ENCODE measurements around the gene NSMF. TPM values are rescaled to one million over a fixed set of nuclear protein-coding genes. Genes with fewer than 3 reads are reported as not detected.

The NSMF gene
- total RNA-seq, 2 donors from 2014 or later = 17.1 to 36.4 TPM

- ATAC-seq = no peak
- no peak overlapping the region for H3K4me3 Mint-ChIP-seq
- H3K36me3 Mint-ChIP-seq = no peaks in the 10 kb centered on the region
- no peaks in the 10 kb centered on the region for H3K9me3 Mint-ChIP-seq
- peak; percentile 39 for DNase-seq (ENCODE audit: low spot score)
- no peak overlapping the region for H3K27ac Mint-ChIP-seq
- H3K27me3 Mint-ChIP-seq = peaks cover 10 to 15% of the 10 kb centered on the region in 2 donors
- peaks cover 12 to 18% of the 10 kb centered on the region in 2 donors for H3K4me1 Mint-ChIP-seq (ENCODE audit: low read depth in 2 of 2)
Observed at GRCh38 chr9:137444106-137444790, 14.9 kb downstream of the NSMF start.

DNA sequence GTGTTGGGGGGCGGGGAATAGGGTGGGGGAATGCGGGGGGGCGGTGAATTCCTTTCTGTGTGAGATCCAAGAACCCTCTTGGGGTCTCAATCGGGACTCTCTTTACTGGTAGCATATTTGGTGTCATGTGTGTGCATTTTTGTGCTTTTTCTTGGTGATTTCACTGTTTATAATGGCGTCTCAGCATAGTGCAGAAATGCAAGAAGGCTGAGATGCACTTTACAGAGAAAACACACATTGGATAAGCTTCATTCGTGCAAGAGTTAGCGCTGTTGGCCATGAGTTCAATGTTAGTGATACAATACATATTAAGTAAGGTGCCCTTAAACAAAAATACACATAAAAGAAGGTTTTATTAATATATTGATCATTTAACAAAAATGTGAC lies 17.2 kb downstream of the NSMF start:
- DNase-seq (ENCODE audit: low spot score) (no peak), ATAC-seq (no peak)
- H3K9me3 Mint-ChIP-seq = no peaks in the 10 kb centered on the region
- H3K27ac Mint-ChIP-seq = no peak overlapping the region
- H3K36me3 Mint-ChIP-seq = no peaks in the 10 kb centered on the region
- H3K27me3 Mint-ChIP-seq = peaks cover 10 to 15% of the 10 kb centered on the region in 2 donors
- H3K4me3 Mint-ChIP-seq = peak overlapping the region; percentile 74
- H3K4me1 Mint-ChIP-seq (ENCODE audit: low read depth in 2 of 2) = peaks cover 12 to 15% of the 10 kb centered on the region in 2 donors

DNA sequence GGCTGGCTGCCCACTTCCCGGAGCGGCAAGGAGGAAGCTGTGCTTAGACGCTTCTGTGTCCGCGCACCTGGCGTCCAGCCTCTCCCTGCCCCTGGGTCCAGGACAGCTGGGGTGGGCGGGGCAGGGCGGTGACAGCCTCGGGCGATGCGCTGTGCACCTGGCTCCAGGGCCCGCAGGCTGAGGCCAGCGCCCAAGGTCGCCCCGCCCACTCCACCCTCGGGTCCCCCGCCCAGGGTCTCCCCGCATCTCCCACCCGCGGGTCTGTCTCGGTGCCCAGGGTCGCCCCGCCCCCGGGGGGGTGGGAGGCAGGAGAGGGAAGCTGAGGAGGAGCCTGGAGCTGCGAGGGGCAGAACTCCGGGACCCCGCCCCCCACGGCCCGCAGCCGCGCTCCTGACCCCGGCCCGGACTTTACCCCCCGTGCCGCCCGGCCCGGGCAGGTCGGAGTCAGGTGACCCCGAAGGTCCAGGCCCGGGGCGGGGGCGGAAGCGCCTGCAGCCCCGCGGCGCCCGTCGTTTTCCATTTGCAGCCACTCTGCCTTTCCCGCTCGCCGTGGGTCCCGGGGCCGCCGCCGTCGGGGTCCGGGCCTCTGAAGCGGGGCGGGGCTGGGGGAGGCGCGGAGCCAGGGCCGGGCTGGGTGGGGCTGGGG lies 17.7 kb downstream of the NSMF start, which contains the start of gene ENTPD8:
TSS of gene ENTPD8 (minus strand) at position 69 of the 646 bp plus-strand sequence. CDS start 3,072 bp downstream, outside the sequence.
- no peak within 1 kb of the TSS for H3K27ac Mint-ChIP-seq
- no peaks in the 10 kb centered on the region for H3K36me3 Mint-ChIP-seq
- H3K9me3 Mint-ChIP-seq = no peaks in the 10 kb centered on the region
- DNase-seq (ENCODE audit: low spot score) (no peak), ATAC-seq (peak in 1 of 2 donors; percentile 55)
- peaks cover 12 to 13% of the 10 kb centered on the region in 2 donors for H3K4me1 Mint-ChIP-seq (ENCODE audit: low read depth in 2 of 2)
- peak within 1 kb of the TSS; percentile 74 for H3K4me3 Mint-ChIP-seq
- peaks cover 10 to 15% of the 10 kb centered on the region in 2 donors for H3K27me3 Mint-ChIP-seq

DNA sequence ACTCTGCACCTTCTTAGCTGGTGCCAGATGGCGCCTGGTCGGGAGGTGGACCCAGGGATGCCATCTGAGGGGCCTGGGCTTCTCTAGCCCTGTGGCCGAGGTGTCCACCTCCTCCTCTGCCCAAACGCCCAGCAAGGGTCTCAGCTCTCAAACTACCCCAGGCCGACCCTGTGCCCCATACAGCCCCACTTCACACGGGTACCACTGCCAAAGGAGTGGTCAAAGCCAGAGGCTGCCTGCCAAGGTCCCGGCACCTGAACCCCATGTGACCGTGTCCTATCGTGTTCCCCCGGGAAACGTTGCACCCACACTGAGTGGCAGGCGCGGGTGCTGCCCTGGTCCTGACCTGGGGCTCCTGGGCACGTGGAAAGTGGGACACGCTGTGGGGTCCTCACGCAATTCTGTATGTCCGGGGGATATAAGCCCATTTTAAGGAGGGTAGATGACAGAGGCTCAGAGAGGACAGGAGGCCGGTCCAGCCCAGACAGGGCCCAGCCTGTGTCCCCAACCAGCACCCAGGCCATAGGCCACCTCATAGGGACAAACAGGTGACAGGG lies 19.9 kb downstream of the NSMF start:
- Mint-ChIP-seq H3K27me3 (peaks cover 8 to 15% of the 10 kb centered on the region in 2 donors), H3K4me1 (ENCODE audit: low read depth in 2 of 2) (peaks cover 5 to 6% of the 10 kb centered on the region in 2 donors), H3K36me3 (no peaks in the 10 kb centered on the region), H3K4me3 (peak overlapping the region; percentile 44), H3K27ac (no peak overlapping the region), H3K9me3 (no peaks in the 10 kb centered on the region)
- no peak for ATAC-seq
- DNase-seq (ENCODE audit: low spot score) = no peak

- no peak overlapping the region for H3K27ac Mint-ChIP-seq
- no peaks in the 10 kb centered on the region for H3K9me3 Mint-ChIP-seq
- peaks cover 5 to 6% of the 10 kb centered on the region in 2 donors for H3K4me1 Mint-ChIP-seq (ENCODE audit: low read depth in 2 of 2)
- peak; percentile 60 for DNase-seq (ENCODE audit: low spot score)
- H3K4me3 Mint-ChIP-seq = no peak overlapping the region
- peaks cover 8 to 12% of the 10 kb centered on the region in 2 donors for H3K27me3 Mint-ChIP-seq
- no peak for ATAC-seq
- no peaks in the 10 kb centered on the region for H3K36me3 Mint-ChIP-seq
Observed at GRCh38 chr9:137438591-137439157, 20.5 kb downstream of the NSMF start.

GRCh38 chr9:137437691-137438590 lies 21.2 kb downstream of the NSMF start:
- Mint-ChIP-seq H3K4me3 (no peak overlapping the region), H3K27ac (no peak overlapping the region), H3K27me3 (peaks cover 5 to 8% of the 10 kb centered on the region in 2 donors), H3K9me3 (no peaks in the 10 kb centered on the region), H3K4me1 (ENCODE audit: low read depth in 2 of 2) (peaks cover 5 to 6% of the 10 kb centered on the region in 2 donors), H3K36me3 (no peaks in the 10 kb centered on the region)
- DNase-seq (ENCODE audit: low spot score) (no peak), ATAC-seq (no peak)

GRCh38 chr9:137436761-137437600 lies 22.2 kb downstream of the NSMF start:
- Mint-ChIP-seq H3K36me3 (no peaks in the 10 kb centered on the region), H3K27me3 (peaks cover 5% of the 10 kb centered on the region in 2 donors), H3K9me3 (no peaks in the 10 kb centered on the region), H3K4me3 (no peak overlapping the region), H3K27ac (no peak overlapping the region), H3K4me1 (ENCODE audit: low read depth in 2 of 2) (peaks cover 4 to 6% of the 10 kb centered on the region in 2 donors)
- DNase-seq (ENCODE audit: low spot score) (no peak), ATAC-seq (no peak)

- H3K27ac Mint-ChIP-seq = no peak overlapping the region
Observed at GRCh38 chr9:137435980-137436760, 23.0 kb downstream of the NSMF start.

GRCh38 chr9:137435381-137435891 lies 23.7 kb downstream of the NSMF start:
- Mint-ChIP-seq H3K27ac (no peak overlapping the region), H3K9me3 (no peaks in the 10 kb centered on the region), H3K4me1 (ENCODE audit: low read depth in 2 of 2) (peaks cover 0 to 3% of the 10 kb centered on the region in 2 donors), H3K4me3 (no peak overlapping the region), H3K27me3 (peaks cover 0 to 2% of the 10 kb centered on the region in 2 donors), H3K36me3 (no peaks in the 10 kb centered on the region)
- no peak for DNase-seq (ENCODE audit: low spot score)
- ATAC-seq = peak in 1 of 2 donors; percentile 7

More at GRCh38 chr9:137435980-137436760, 23.0 kb downstream of the NSMF start:
- Mint-ChIP-seq H3K4me3 (no peak overlapping the region), H3K36me3 (no peaks in the 10 kb centered on the region), H3K9me3 (no peaks in the 10 kb centered on the region), H3K27me3 (peaks cover 0 to 2% of the 10 kb centered on the region in 2 donors), H3K4me1 (ENCODE audit: low read depth in 2 of 2) (peaks cover 0 to 3% of the 10 kb centered on the region in 2 donors)
- DNase-seq (ENCODE audit: low spot score) = no peak
- ATAC-seq = no peak

DNA sequence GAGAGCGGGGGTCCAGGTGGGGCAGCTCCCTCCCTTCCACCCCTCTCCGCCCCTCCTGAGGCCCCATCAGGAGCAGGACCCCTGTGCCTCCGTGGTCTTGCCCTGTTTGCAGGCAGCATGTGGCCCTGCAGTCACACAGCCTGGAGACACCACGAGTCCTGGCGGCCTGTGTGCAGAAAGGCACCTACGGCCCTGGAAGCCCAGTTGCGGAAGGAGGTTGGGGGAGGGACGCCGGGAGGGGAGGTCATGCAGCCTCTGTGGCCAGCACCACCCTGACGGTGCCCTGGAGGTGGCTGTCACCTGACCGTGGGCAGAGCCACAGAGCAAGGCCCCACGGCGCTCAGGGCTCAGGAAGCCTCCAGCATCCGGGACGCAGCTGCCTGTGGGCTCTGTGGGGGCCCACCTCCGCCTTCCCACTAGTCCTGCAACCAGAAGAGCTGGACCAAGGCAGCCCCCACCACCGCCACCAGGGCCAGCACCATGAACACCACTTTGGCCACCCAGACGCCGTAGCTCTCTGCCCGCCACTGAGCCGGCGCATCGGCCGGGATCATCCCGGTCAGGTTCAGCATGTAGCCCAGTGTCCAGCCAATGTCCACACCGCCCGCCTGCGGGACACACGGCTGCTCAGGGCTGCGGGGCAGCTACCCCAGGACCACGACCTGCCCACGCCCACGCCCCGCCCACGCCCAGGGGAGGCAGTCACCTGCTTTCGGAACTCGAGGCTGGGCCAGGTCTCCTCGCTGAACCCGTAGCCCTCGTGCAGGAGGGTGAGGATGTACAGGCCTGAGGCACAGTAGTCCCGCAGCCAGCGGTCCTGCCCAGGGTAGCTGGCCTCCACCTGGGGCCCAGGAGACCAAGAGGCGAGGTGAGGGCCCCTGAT lies 24.4 kb downstream of the NSMF start:
- Mint-ChIP-seq H3K9me3 (no peaks in the 10 kb centered on the region), H3K4me3 (no peak overlapping the region), H3K27ac (no peak overlapping the region), H3K36me3 (no peaks in the 10 kb centered on the region), H3K4me1 (ENCODE audit: low read depth in 2 of 2) (peaks cover 0 to 3% of the 10 kb centered on the region in 2 donors), H3K27me3 (peaks cover 0 to 2% of the 10 kb centered on the region in 2 donors)
- ATAC-seq (peak in 1 of 2 donors; percentile 9), DNase-seq (ENCODE audit: low spot score) (no peak)

GRCh38 chr9:137433916-137434431 lies 25.2 kb downstream of the NSMF start:
- ATAC-seq (no peak), DNase-seq (ENCODE audit: low spot score) (no peak)
- Mint-ChIP-seq H3K4me1 (ENCODE audit: low read depth in 2 of 2) (no peaks in the 10 kb centered on the region), H3K27ac (no peak overlapping the region), H3K4me3 (no peak overlapping the region), H3K27me3 (no peaks in the 10 kb centered on the region), H3K9me3 (no peaks in the 10 kb centered on the region), H3K36me3 (no peaks in the 10 kb centered on the region)

Data from natural killer cell treated with Interleukin-12 subunit alpha and Interleukin-12 subunit beta and Interleukin-15 and Interleukin-18, amount 100 ng/mL, for 72 hours (primary cell).